HG02759 (cell line): ENCODE results near the gene STUM.
A peak's percentile ranks its signal among the peaks of the same experiment; 100 is the strongest.
"Not testable (repeated sequence)": the region's sequence is repeated elsewhere in the genome, so short reads cannot be mapped to it uniquely, and the experiment has no call there.

Experiments used
- ATAC-seq: cut with Tn5 transposase; IDR thresholded peaks from one replicate; pipeline ENCODE4 v1.9.1; 2021; ENCODE audit warnings: mild to moderate bottlenecking, moderate library complexity; ENCODE audit not compliant: unreplicated experiment

The STUM gene

DNA sequence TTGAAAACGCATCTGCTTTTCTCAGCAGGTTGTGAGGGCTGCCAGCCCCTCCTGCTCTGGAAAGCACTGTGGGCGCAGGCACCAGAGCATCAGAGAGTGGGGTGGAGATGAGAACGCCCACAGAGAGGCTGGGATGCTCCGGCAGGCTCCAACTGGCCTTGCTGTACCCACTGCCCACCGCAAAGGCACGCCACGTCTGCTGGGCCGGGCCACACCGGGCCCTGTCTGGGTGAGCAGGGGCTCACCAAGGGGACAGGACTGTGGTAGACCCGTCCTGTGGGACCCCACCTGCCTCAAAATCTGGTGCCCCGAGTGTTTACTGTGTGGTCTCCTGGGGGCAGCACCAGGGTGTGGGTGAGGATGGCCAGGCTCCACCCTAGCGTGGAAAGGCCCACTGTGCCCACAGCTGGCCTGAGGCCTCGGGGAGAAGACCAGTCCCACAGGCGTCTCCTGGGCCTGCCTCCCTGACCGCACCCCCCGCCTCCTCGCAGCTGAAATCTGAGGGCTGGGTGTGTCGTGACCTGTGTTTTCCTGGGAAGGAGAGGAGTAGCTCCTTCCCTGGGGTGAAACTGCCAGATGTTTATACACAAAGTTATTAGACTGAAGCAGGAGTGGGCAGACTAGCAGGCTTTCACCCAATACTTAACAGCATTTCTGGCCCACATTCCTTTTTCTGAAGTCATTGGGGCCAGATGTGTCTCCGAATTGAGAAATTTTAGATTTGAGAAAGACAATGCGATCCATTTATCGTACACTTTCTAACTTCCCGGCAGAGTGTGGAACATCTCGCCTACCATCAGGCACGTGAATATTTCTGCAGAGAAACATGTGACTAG lies 53.8 kb downstream of the STUM start:
- ATAC-seq, result no peak

GRCh38 chr1:226603022-226603857 lies 54.7 kb downstream of the STUM start:
- ATAC-seq, result no peak

DNA sequence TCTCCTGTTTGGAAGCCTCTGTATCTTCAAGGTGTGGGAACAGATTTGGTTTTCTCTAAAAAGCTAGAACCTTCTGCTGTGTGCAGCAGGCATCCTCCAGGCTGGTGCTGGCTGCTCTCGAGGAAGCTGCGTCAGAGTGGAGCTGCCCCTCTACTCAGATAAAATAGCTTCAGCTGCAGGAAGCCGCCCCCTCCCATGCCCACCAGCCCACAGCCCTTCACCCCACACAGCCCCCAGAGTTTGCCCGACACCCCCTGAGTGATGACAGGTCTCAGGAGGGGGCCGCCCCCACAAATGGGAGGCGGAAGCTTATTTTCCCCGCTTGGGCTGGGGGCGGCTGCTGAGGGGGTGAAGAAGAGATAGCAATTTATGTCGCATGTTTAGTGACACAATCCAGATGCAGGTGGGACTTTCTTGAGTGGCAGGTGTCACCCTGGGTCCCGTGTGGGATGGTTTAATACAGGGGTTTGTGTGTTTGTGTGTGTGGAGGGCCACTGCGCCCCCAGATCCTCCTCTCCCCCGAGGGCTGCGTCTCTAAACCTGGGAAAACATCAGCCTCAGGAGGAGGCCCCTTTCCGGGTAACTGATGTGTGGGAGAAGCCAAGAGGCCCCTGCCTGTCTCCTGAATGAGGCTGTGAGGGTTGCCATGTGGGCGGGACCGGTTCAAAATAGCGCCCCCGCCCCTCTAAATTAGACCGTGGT lies 55.4 kb downstream of the STUM start:
- ATAC-seq, result no peak

DNA sequence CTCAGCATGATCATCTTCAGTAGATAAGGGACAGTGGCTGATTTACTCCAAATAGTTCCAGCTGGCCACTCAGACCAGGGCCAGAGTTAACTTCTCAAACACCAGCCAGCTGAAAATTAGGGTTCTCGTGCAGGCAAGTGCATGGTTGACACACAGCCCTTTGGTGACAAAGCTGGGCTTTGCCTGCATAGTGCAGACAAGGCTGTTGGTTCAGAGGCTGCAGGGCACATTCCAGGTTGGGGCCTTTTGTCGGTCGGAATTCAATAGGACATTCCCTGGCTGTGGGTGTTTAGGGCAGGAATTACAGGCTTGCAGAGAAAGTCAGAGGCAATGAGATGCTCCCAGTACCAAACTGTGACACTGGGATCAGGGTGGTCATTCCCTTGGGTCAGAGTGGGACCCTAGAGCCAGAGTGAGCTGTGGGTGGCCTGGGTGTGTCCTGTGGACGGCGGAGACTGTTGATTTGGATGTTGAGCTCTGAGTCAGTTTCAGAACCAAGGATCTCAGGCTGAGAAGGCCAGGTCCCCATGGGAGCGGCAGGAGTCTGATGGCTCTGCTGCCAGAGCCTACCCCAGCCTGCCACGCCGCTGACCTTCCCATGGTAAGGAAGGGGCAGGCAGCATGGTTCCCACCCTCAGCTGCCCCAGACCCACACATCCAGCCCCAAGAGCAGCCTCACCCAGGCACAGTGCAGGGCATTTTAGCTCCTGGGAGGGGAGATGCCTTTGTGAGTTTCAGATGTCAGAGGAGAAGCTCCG lies 56.2 kb downstream of the STUM start:
- no peak for ATAC-seq

DNA sequence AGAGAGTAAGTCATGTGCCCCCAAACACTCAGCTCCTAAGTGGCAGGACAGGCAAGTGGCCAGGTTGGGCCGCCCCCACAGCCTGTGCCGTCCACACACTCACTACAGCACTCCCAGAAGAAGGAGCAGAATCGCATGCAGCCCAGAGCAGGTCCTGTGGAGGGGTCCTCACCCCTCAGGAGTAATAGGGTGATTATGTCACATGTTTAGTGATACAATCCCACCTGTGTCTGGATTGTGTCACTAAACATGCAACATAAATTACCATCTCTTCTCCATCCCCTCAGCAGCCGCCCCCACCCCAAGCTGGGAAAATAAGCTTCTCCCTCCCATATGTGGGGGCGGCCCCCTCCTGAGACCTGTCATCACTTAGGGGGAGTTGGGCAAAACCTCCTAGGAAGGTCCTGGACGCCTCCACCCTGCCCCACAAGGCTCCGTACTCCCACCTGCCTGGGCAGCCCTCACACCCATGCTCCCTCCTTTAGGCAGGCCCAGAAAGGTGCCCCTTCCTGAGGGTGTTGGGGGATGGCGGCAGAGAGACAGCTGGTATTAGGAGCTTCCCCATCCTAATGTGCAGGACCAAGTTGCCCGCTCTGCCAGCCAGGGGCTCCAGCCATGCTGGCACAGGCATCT lies 56.9 kb downstream of the STUM start:
- no peak for ATAC-seq

DNA sequence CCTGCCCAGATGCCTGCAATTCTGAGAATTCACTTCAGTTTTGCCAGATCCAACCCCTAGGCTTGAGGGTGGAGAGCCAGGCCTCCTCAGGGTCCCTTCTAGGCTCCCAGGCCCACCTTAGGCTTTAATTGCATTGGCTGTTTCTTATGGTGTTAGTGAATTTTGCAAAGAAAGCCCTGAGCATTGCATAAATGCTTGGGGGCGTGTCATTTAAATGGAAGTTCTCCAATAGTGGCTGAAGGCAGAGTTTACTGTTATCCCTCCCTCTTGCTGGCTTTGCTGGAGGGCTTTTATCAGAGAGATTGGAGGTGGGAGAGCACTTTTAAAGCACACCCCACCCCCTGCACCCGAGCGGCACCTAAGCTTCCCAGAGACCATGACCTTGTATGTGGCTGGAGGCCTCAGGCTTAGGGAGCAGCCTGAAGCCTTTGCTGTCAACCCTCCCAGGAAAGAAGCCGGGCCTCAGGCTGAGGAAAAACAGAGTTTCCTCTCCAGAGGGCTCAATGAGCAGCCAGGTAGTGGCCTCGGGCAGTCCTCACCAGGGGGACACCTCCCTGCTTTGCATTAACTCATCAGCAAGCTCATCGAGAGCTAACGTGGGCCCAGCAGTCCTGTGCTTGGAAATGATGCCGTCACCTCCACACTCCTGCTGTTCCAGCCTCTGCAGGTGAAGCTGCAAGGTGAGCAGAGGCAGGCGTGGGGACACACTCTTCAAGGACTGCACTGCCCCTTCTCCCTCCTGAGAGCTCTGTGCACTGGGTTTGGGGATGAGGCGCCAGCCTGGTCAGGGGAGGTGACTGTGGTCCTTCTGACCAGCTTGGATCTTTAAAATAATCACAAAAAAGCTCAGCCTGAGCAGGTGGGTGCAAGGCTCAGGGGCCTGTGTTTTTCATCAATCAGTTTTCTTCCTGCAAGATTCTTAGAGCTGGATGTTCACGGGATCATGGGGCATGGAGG lies 58.0 kb downstream of the STUM start:
- ATAC-seq, result no peak

DNA sequence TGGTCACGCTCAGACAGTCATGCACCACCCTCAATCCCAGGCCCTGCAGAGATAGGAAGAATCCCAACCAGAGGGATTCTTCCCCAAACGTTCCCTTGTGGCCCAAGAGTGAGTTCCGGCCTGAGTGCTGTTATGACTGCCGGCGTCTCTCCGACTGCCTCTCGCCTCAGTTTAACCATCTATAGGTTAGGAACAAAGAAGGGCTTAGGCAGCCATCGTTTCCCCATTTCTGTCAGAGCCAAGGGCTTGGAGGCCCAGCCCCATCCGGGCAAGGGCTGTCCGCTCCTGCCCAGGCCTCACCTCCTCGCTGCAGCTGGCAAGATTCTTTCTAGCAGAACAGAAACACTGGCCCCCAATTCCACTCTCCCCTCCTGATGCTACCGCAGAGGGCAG lies 58.7 kb downstream of the STUM start:
- ATAC-seq, result no peak

DNA sequence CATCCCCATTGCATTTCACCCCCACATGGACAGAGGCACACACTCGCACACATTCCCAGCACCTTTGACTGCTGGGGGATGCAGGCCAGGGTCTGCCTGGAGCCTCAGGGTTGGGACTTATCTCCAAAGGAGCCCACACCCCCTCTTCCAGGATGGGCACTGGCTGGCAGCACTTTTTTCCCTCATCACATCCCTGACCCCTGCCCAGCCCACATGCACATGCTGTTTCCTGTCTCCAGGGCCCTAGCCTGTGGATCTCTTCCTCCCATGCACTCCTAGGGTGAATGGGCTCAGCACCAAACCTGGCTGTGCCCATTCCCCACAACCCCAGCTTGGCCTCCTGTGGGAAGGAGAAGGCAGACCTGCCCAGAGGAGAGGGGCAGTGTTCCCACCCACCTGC lies 59.3 kb downstream of the STUM start:
- ATAC-seq, result no peak

DNA sequence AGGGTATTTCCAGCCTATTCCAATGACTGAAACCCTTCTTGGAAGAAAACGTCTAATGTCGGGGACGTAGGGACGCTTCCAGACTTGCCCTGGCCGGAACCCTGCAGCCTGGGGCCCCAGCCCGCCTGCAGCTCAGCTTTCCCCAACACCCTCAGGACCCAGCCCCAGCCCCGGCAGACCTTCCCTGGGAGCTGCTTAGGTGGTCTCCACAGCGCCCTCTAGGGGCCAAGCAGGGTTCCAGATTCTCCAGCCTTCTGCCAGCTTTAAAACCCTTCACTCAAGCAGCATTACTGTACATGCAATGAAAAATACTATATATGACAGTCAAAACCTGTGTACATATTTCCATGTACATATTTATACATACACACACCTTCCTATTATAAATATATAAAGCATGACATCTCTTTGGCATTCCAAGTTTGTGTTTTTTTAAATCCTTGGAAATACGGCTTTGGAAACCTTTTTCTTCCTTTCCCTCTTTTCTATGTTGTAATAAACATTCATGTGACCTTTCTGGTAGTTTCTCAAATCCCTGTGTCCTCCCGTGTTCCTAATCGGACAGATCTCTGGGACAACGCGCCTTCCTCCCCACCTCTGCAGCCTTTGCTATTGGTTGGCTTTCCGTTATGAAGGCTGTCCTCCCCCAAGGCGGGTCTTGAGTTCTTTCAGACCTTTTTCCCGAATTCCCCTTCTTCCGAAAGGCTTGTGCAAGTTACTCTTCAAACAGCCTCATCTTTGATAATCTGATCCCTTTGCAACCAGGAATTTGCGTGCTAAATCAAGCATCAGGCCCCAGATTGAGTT lies 60.3 kb downstream of the STUM start:
- peak; percentile 55 for ATAC-seq

GRCh38 chr1:226609836-226610455 lies 61.4 kb downstream of the STUM start:
- no peak for ATAC-seq

GRCh38 chr1:226610671-226611070 lies 62.1 kb downstream of the STUM start:
- ATAC-seq, result no peak

DNA sequence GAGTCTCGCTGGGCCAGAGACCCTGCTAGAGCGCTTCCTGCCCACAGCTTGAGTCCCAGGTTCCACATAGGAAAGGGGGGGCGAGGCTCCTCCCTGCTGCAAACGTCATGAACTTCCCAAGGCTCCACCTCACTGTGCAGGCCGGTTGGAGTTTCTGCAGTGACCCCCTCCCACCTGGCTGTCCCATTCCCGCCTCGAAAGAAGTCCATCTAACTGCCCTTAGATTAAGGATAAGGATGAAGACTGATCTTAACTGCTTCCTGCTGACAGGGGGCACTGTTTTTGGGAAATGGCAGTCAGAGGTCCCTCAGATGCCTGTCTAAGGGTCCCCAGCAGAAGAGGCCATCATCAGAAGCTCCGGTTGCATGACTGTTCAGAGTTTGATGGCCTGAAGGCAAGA lies 62.7 kb downstream of the STUM start:
- no peak for ATAC-seq

- ATAC-seq, result not testable (repeated sequence)
These were observed 63.4 kb downstream of the STUM start for GRCh38 chr1:226611980-226612379.

DNA sequence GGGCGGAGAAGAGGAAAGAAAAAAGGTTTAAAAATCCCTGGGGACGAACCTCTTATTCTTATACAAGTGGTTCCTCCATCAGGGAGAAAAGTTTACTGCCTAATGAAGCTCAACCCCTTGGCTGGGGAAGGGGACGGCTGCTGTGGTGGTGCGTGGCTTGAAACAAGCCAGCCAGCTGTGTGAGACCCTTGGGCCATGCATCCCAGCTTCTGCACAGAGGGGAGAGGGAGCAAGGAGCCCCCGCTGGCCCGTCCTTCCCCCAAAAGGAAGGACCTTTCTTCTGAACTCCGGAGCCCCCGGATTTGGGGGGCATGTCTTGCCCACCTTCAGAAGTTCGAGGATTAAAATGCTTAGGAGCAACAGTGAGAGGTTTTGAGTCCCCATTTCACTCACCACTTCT lies 67.3 kb downstream of the STUM start:
- ATAC-seq, result no peak

DNA sequence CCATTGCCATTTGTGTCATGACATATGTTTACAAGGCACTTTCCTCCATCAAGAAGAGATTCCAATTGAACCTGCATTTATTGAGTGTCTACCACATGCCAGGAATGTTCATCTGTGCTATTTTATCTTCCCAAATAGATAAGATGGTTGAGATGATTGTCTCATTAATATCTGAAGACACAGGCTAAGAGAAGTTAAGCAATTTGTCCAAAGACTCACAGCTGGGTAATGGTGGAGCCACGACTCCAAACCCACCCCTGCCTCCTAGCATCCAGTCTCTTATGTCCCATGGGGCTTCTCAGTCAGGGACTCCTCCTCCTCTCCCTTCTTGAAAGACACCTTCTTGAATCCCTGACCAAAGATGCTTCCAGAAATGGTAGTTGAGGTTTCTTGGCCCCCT lies 68.1 kb downstream of the STUM start:
- no peak for ATAC-seq

DNA sequence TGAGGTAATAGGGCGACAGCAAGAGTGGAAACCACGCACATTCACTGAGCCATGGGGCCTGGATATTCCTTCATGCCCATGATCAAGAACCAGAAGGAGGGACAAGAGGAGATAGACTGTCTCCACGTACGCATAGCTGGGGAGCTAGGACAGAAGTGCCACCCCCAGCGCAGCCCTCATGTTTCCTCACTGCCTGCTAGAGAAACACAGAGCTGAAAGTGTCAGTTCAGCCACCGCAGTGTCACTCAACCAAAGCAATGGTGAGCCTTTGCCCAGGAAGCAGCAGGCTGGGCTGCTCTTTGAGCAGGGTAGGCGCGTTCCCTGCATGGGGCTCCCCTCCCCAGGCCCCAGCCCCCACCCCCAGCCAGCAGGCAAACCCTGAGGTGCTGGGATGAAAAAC lies 68.5 kb downstream of the STUM start:
- ATAC-seq, result no peak

GRCh38 chr1:226617719-226618118 lies 69.2 kb downstream of the STUM start:
- not testable (repeated sequence) for ATAC-seq

GRCh38 chr1:226618380-226618779 lies 69.8 kb downstream of the STUM start:
- no peak for ATAC-seq
